B cell (primary cell): Measurements from ENCODE around the gene EYA3. TPM values are rescaled to one million over a fixed set of nuclear protein-coding genes. Genes with fewer than 3 reads are reported as not detected.
"Not testable (repeated sequence)": the region's sequence is repeated elsewhere in the genome, so short reads cannot be mapped to it uniquely, and the experiment has no call there.

Experiments
- ATAC-seq: fragments of 200-7000 bp; cut with Tn5 transposase; one replicate; pipeline ENCODE4 v1.10.0; 2021; ENCODE audit warnings: low read depth, mild to moderate bottlenecking, moderate number of reproducible peaks, moderate library complexity
- CTCF ChIA-PET: fragments of 350-600 bp; sonication (Branson Sonifier 250); formaldehyde crosslinking; loops from one replicate; lab custom pipeline; 2021; ENCODE audit warnings: antibody characterized with exemption, inconsistent platforms; lab: Charles Lee
- POLR2A ChIA-PET: fragments of 350-600 bp; sonication (Branson Sonifier 250); formaldehyde crosslinking; loops from one replicate; lab custom pipeline; 2021; ENCODE audit warnings: antibody characterized with exemption; lab: Charles Lee
- DNase-seq: peaks from one replicate; pipeline ENCODE4 v3.0.0; 2013
- H2AFZ ChIP-seq: 2 replicates; pipeline ENCODE4 v1.6.1; 2012; ENCODE audit warnings: mild to moderate bottlenecking, low read depth, low read length; ENCODE audit not compliant: insufficient read depth, poor library complexity, severe bottlenecking
- H3K27ac ChIP-seq, 2 donors: 1 replicate in 1 of 2; 2 replicates in 1 of 2; pipeline ENCODE4 v1.5.1; 2012 to 2013; ENCODE audit warnings: low read length in 2 of 2, mild to moderate bottlenecking in 2 of 2, moderate library complexity in 1 of 2
- H3K27me3 ChIP-seq, 4 experiments: fragments of 200-600 bp in 1 of 4; sonication (generic) in 1 of 4; replicated peaks in 1 of 4; 1 replicate in 2 of 4; 2 replicates in 2 of 4; pipeline versions ENCODE4 v1.6.1 to v1.7.0; 2013 to 2016; ENCODE audit warnings: low read length in 3 of 4, mild to moderate bottlenecking in 2 of 4, mixed read lengths in 1 of 4, moderate library complexity in 1 of 4; ENCODE audit not compliant: insufficient read depth in 4 of 4, control insufficient read depth in 3 of 4; ENCODE audit errors: control extremely low read depth in 1 of 4
- H3K36me3 ChIP-seq, 2 experiments: replicated peaks in 1 of 2; 1 replicate in 1 of 2; 2 replicates in 1 of 2; pipeline versions ENCODE4 v1.6.1 to v1.7.1; 2013; ENCODE audit warnings: low read length in 1 of 2; ENCODE audit not compliant: insufficient read depth in 2 of 2, control insufficient read depth in 1 of 2; ENCODE audit errors: control extremely low read depth in 1 of 2, extremely low read depth in 1 of 2
- H3K4me1 ChIP-seq, 2 donors: fragments of 200-600 bp in 1 of 2; sonication (generic) in 1 of 2; 1 replicate in 1 of 2; 2 replicates in 1 of 2; pipeline versions ENCODE4 v1.5.1 to v1.6.1; 2013 to 2017; ENCODE audit warnings: low read length in 2 of 2; ENCODE audit not compliant: control insufficient read depth in 2 of 2, insufficient read depth in 2 of 2
- H3K4me2 ChIP-seq: replicated peaks from 2 replicates; pipeline ENCODE3; 2012; ENCODE audit warnings: mild to moderate bottlenecking, low read depth, low read length; ENCODE audit not compliant: poor library complexity, severe bottlenecking
- H3K4me3 ChIP-seq, 5 experiments: fragments of 200-600 bp in 1 of 5; sonication (generic) in 1 of 5; 1 replicate in 3 of 5; 2 replicates in 2 of 5; pipeline versions ENCODE4 v1.5.1 to v1.7.0; 2011 to 2016; ENCODE audit warnings: low read length in 4 of 5, mild to moderate bottlenecking in 4 of 5, low read depth in 2 of 5, control low read depth in 1 of 5, moderate library complexity in 1 of 5; ENCODE audit not compliant: insufficient read depth in 1 of 5; ENCODE audit errors: control extremely low read depth in 1 of 5, extremely low read depth in 1 of 5
- H3K79me2 ChIP-seq: fragments of 200-600 bp; sonication (generic); one replicate; pipeline ENCODE4 v1.6.0; 2016; ENCODE audit warnings: low read length; ENCODE audit not compliant: control insufficient read depth, insufficient read depth
- H3K9ac ChIP-seq: fragments of 200-600 bp; sonication (generic); 2 replicates; pipeline ENCODE4 v1.6.1; 2017; ENCODE audit warnings: mild to moderate bottlenecking, low read length, moderate library complexity
- H3K9me3 ChIP-seq, 3 donors: one replicate each; pipeline versions ENCODE4 v1.6.1 to v1.7.1; 2013; ENCODE audit warnings: low read length in 2 of 3; ENCODE audit not compliant: control insufficient read depth in 2 of 3, insufficient read depth in 1 of 3; ENCODE audit errors: control extremely low read depth in 1 of 3
- H4K20me1 ChIP-seq: 2 replicates; pipeline ENCODE4 v1.6.0; 2012; ENCODE audit warnings: mild to moderate bottlenecking, low read length; ENCODE audit not compliant: insufficient read depth, control insufficient read depth, poor library complexity, severe bottlenecking
- H3K27ac Mint-ChIP-seq: one replicate; pipeline ENCODE4 v1.8.0; 2021; ENCODE audit warnings: mixed read lengths
- H3K27me3 Mint-ChIP-seq: one replicate; pipeline ENCODE4 v1.8.0; 2021; ENCODE audit warnings: mixed read lengths
- H3K4me1 Mint-ChIP-seq: one replicate; pipeline ENCODE4 v1.8.0; 2021; ENCODE audit warnings: mixed read lengths
- H3K4me3 Mint-ChIP-seq: one replicate; pipeline ENCODE4 v1.8.0; 2021; ENCODE audit warnings: mixed read lengths
- H3K9me3 Mint-ChIP-seq: one replicate; pipeline ENCODE4 v1.8.0; 2022; ENCODE audit warnings: mixed read lengths; ENCODE audit not compliant: insufficient read depth
- EZH2 ChIP-seq: IDR thresholded peaks from 2 replicates; pipeline ENCODE4 v1.6.1; 2012; ENCODE audit warnings: borderline replicate concordance, low read depth, mild to moderate bottlenecking, moderate library complexity, low read length; ENCODE audit not compliant: insufficient read depth, poor library complexity, severe bottlenecking
- WGBS: methylation state at CpG from one replicate; pipeline ENCODE4 v1.1.5; 2013; ENCODE audit warnings: missing lambda C conversion rate; ENCODE audit not compliant: insufficient coverage; 5-methylcytosine and 5-hydroxymethylcytosine counted together
- intact Hi-C: fragments of 100-400 bp; cut with micrococcal nuclease; formaldehyde crosslinking; loops from one replicate; pipeline ENCODE4 v1.10.0; 2022
- polyA plus RNA-seq: library from polyadenylated mRNA; depleted of rRNA; stranded (reverse); fragments of >200 nt; gene quantifications from 2 replicates; pipeline ENCODE4 v1.2.3, GENCODE V29; 2012
- total RNA-seq, 2 donors: library from RNA; stranded (reverse); fragments of 120-200 nt in 1 of 2; gene quantifications; 1 replicate in 1 of 2; 2 replicates in 1 of 2; pipeline versions ENCODE4 v1.2.3 to v1.2.4, GENCODE V29; 2013 to 2022
- TF ChIP-seq, protein P1 (sequence below): fragments of 200-600 bp; IDR thresholded peaks from one replicate; pipeline ENCODE4 v1.8.0; 2022; ENCODE audit warnings: antibody characterized with exemption, mild to moderate bottlenecking

The EYA3 gene
- total and polyA plus RNA-seq, 2 donors (not counting 1 experiment from before 2014, with no cell fraction given) = 14.1 to 31.3 TPM

DNA sequence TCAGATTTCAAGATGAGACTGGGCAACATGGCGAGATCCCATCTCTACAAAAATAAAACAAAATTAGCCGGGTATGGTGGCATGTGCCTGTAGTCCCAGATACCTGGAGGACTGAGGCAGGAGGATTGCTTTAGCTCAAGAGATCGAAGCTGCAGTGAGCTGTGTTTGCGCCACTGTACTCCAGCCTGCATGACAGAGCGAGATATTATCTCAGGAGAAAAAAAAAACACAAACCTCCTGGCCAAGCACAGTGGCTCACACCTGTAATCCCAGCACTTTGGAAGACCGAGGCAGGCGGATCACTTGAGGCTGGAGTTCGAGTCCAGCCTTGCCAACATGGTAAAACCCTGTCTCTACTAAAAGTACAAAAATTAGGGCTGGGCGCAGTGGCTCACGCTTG is 85.8 kb downstream of the EYA3 start:
- no peak for ATAC-seq
- POLR2A ChIA-PET = no interaction called here
- peaks cover 9 to 38% of the 10 kb centered on the region in 2 experiments for H3K36me3 ChIP-seq

DNA sequence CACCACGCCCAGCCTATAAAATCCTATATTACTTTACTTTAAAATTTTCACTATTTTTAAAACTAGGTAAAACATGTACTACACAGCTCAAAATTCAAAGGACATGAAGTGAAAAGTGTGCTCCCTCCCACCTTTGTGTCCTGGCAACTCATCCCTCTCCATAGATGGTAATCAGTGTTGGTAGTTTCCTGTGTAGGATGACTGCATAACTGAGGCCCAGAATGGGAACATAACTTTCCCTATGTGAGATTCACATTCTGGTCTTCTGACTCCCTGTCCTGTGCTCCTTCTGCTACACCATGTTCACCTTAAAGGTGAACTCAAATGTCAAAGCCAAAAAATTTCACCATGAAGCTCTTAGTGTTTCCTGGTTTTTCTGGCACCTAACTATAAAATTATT is 89.4 kb downstream of the EYA3 start:
- Mint-ChIP-seq H3K27me3 (no peaks in the 10 kb centered on the region), H3K9me3 (no peaks in the 10 kb centered on the region), H3K27ac (no peak overlapping the region), H3K4me1 (no peaks in the 10 kb centered on the region), H3K4me3 (no peak overlapping the region)
- intact Hi-C loops = no loop called here
- no peak overlapping the region for H3K9ac ChIP-seq
- no CpG with 5 or more reads among the region's 1 CpG for WGBS
- ChIA-PET POLR2A (no interaction called here), CTCF (interaction anchor here (1.0 to 1.9 kb wide), 3 partner anchors 19 to 210 kb away, joined by 3 to 4 read pairs (median 4); no protein-coding TSS in a partner anchor)
- H4K20me1 ChIP-seq = no peaks in the 10 kb centered on the region
- H3K9me3 ChIP-seq = no peaks in the 10 kb centered on the region
- H2AFZ ChIP-seq = no peak overlapping the region
- peaks cover 11 to 52% of the 10 kb centered on the region in 2 experiments for H3K36me3 ChIP-seq
- no peak overlapping the region for H3K27ac ChIP-seq
- DNase-seq (no peak), ATAC-seq (no peak)
- no peak overlapping the region for H3K4me2 ChIP-seq
- no peaks in the 10 kb centered on the region for H3K79me2 ChIP-seq
- H3K4me3 ChIP-seq = no peak overlapping the region
- H3K27me3 ChIP-seq = no peaks in the 10 kb centered on the region
- H3K4me1 ChIP-seq = no peaks in the 10 kb centered on the region
- TF ChIP-seq, protein P1, sequence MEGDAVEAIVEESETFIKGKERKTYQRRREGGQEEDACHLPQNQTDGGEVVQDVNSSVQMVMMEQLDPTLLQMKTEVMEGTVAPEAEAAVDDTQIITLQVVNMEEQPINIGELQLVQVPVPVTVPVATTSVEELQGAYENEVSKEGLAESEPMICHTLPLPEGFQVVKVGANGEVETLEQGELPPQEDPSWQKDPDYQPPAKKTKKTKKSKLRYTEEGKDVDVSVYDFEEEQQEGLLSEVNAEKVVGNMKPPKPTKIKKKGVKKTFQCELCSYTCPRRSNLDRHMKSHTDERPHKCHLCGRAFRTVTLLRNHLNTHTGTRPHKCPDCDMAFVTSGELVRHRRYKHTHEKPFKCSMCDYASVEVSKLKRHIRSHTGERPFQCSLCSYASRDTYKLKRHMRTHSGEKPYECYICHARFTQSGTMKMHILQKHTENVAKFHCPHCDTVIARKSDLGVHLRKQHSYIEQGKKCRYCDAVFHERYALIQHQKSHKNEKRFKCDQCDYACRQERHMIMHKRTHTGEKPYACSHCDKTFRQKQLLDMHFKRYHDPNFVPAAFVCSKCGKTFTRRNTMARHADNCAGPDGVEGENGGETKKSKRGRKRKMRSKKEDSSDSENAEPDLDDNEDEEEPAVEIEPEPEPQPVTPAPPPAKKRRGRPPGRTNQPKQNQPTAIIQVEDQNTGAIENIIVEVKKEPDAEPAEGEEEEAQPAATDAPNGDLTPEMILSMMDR = no peak
- TF ChIP-seq EZH2 = no peak

More for the DNA sequence above, 85.8 kb downstream of the EYA3 start:
- Histone ChIP-seq H3K79me2 (no peaks in the 10 kb centered on the region), H4K20me1 (no peaks in the 10 kb centered on the region), H2AFZ (no peak overlapping the region), H3K27ac (no peak overlapping the region), H3K9me3 (no peaks in the 10 kb centered on the region), H3K4me2 (no peak overlapping the region), H3K9ac (no peak overlapping the region), H3K4me1 (no peaks in the 10 kb centered on the region), H3K4me3 (no peak overlapping the region), H3K27me3 (no peaks in the 10 kb centered on the region)
- intact Hi-C loops = no loop called here
- 100% methylated on average over 5 of the region's 10 CpGs for WGBS
- no peak for DNase-seq
- Mint-ChIP-seq H3K4me1 (no peaks in the 10 kb centered on the region), H3K27ac (no peak overlapping the region), H3K27me3 (no peaks in the 10 kb centered on the region), H3K9me3 (no peaks in the 10 kb centered on the region), H3K4me3 (no peak overlapping the region)
- TF ChIP-seq, protein P1 = no peak
- TF ChIP-seq EZH2 = no peak
- CTCF ChIA-PET = interaction anchor here (1.2 kb wide), 1 partner anchor 22 kb away, joined by 3 read pairs; no protein-coding TSS in a partner anchor

DNA sequence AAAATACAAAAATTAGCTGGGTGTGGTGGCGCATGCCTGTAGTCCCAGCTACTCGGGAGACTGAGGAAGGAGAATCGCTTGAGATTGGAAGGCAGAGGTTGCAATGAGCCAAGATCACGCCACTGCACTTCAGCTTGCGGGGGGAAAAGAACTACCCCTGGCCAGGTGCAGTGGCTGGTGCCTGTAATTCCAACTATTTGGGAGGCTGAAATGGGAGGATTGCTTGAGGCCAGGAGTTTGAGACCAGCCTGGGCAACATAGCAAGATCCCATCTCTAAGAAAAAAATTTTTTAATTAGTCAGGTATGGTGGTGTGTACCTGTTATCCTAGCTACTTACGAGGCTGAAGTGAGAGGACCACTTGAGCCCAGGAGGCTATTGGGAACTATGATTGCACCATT is 93.9 kb downstream of the EYA3 start:
- peaks cover 6 to 57% of the 10 kb centered on the region in 2 experiments for H3K36me3 ChIP-seq
- H3K27ac ChIP-seq, H3K9ac ChIP-seq, intact Hi-C loops, H3K4me3 Mint-ChIP-seq, H3K27me3 Mint-ChIP-seq, ATAC-seq, H2AFZ ChIP-seq, H3K4me3 ChIP-seq, H3K9me3 ChIP-seq, H3K4me2 ChIP-seq, H3K4me1 ChIP-seq, H3K9me3 Mint-ChIP-seq, H4K20me1 ChIP-seq, H3K4me1 Mint-ChIP-seq, H3K27me3 ChIP-seq, POLR2A ChIA-PET, H3K27ac Mint-ChIP-seq, H3K79me2 ChIP-seq, DNase-seq: not testable (repeated sequence)
- WGBS = 100% methylated on average over 5 of the region's 6 CpGs
- CTCF ChIA-PET = interaction anchor here (2.2 to 2.8 kb wide), 2 partner anchors 15 to 54 kb away, joined by 4 to 7 read pairs; no protein-coding TSS in a partner anchor
